SK-N-SH (cell line): ENCODE results near the gene SOBP. TPM values are rescaled to one million over a fixed set of nuclear protein-coding genes. Genes with fewer than 3 reads are reported as not detected.

Experiments
- CTCF ChIA-PET: fragments of 300-600, 350-600 bp; formaldehyde crosslinking; extraction: SDS; loops from one replicate; lab custom pipeline; 2021; lab: Yijun Ruan, JAX
- POLR2A ChIA-PET: fragments of 350-600 bp; sonication (Branson Sonifier 250); formaldehyde crosslinking; extraction: SDS; loops from one replicate; lab custom pipeline; 2020; ENCODE audit warnings: antibody characterized with exemption, inconsistent platforms; lab: Yijun Ruan, JAX
- DNase-seq: peaks from one replicate; pipeline ENCODE4 v3.0.0; 2012
- H2AFZ ChIP-seq: fragments of 200-600 bp; sonication (generic); 2 replicates; pipeline ENCODE4 v1.8.1; 2016; ENCODE audit warnings: antibody characterized with exemption, mild to moderate bottlenecking, low read depth
- H3F3A ChIP-seq: fragments of 200-600 bp; sonication (generic); replicated peaks from 2 replicates; pipeline ENCODE3; 2016; ENCODE audit warnings: antibody characterized with exemption, mild to moderate bottlenecking; ENCODE audit not compliant: insufficient read depth
- H3K27ac ChIP-seq, 2 experiments: fragments of 200-500 bp in 1 of 2; fragments of 200-600 bp in 1 of 2; sonication (Bioruptor generic) in 1 of 2; sonication (generic), shearing (Covaris generic) in 1 of 2; 2 replicates each; pipeline versions ENCODE4 v1.5.1 to v1.6.1; 2014 to 2016; ENCODE audit warnings: low read depth in 2 of 2, inconsistent platforms in 1 of 2, low read length in 1 of 2, mild to moderate bottlenecking in 1 of 2, mixed read lengths in 1 of 2
- H3K27me3 ChIP-seq: fragments of 200-600 bp; sonication (generic), shearing (Covaris generic); 2 replicates; pipeline ENCODE4 v1.6.1; 2016; ENCODE audit warnings: mixed run types; ENCODE audit not compliant: insufficient read depth
- H3K36me3 ChIP-seq, 2 experiments: fragments of 200-500 bp in 1 of 2; fragments of 200-600 bp in 1 of 2; sonication (Bioruptor generic) in 1 of 2; sonication (generic) in 1 of 2; replicated peaks in 1 of 2; 2 replicates each; pipeline versions ENCODE3 to v1.5.1; 2014 to 2016; ENCODE audit warnings: low read length in 1 of 2, mild to moderate bottlenecking in 1 of 2; ENCODE audit not compliant: insufficient read depth in 2 of 2, control insufficient read depth in 1 of 2
- H3K4me1 ChIP-seq, 2 experiments: fragments of 200-500 bp in 1 of 2; fragments of 200-600 bp in 1 of 2; sonication (Bioruptor generic) in 1 of 2; sonication (generic), shearing (Covaris generic) in 1 of 2; 2 replicates each; pipeline versions ENCODE4 v1.5.1 to v1.6.1; 2014 to 2016; ENCODE audit warnings: low read depth in 1 of 2, low read length in 1 of 2, mixed run types in 1 of 2; ENCODE audit not compliant: insufficient read depth in 2 of 2, control insufficient read depth in 1 of 2
- H3K4me2 ChIP-seq: fragments of 200-600 bp; sonication (generic), shearing (Covaris generic); 2 replicates; pipeline ENCODE4 v1.6.1; 2017; ENCODE audit warnings: mixed run types
- H3K4me3 ChIP-seq, 2 experiments: fragments of 200-500 bp in 1 of 2; fragments of 200-600 bp in 1 of 2; sonication (Bioruptor generic) in 1 of 2; sonication (generic), shearing (Covaris generic) in 1 of 2; 2 replicates each; pipeline versions ENCODE4 v1.5.1 to v1.8.1; 2014 to 2016; ENCODE audit warnings: low read depth in 2 of 2, inconsistent platforms in 1 of 2, low read length in 1 of 2, mild to moderate bottlenecking in 1 of 2, mixed read lengths in 1 of 2, moderate library complexity in 1 of 2
- H3K79me2 ChIP-seq: fragments of 200-600 bp; sonication (generic); 2 replicates; pipeline ENCODE4 v1.8.1; 2017; ENCODE audit warnings: mild to moderate bottlenecking; ENCODE audit not compliant: insufficient read depth
- H3K9ac ChIP-seq: fragments of 200-600 bp; sonication (generic); 2 replicates; pipeline ENCODE4 v1.6.1; 2017; ENCODE audit warnings: mixed run types
- H3K9me2 ChIP-seq: fragments of 200-600 bp; sonication (generic); 2 replicates; pipeline ENCODE4 v1.6.1; 2017; ENCODE audit warnings: mixed run types
- H3K9me3 ChIP-seq: fragments of 200-600 bp; sonication (generic); 2 replicates; pipeline ENCODE4 v1.6.1; 2017; ENCODE audit warnings: mixed run types, mild to moderate bottlenecking, moderate library complexity
- H4K20me1 ChIP-seq: fragments of 200-600 bp; sonication (generic); 2 replicates; pipeline ENCODE4 v1.6.1; 2017; ENCODE audit warnings: mild to moderate bottlenecking, mixed run types; ENCODE audit not compliant: insufficient read depth
- CHD2 ChIP-seq: fragments of 150-350 bp; IDR thresholded peaks from 2 replicates; pipeline ENCODE4 v1.6.1; 2018; ENCODE audit warnings: low read length; ENCODE audit not compliant: partially characterized antibody
- FOXJ3 ChIP-seq: sonication (generic); formaldehyde crosslinking; IDR thresholded peaks from 2 replicates; pipeline ENCODE4 v1.5.1; 2020; ENCODE audit warnings: mild to moderate bottlenecking, missing genetic modification reagents
- FOXM1 ChIP-seq: IDR thresholded peaks from 2 replicates; pipeline ENCODE4 v1.4.0; 2012; ENCODE audit warnings: low read depth, mild to moderate bottlenecking
- GABPA ChIP-seq: IDR thresholded peaks from 2 replicates; pipeline ENCODE4 v1.4.0; 2012; ENCODE audit warnings: low read depth, mild to moderate bottlenecking
- JUND ChIP-seq: IDR thresholded peaks from 2 replicates; pipeline ENCODE4 v1.4.0; 2012
- MXI1 ChIP-seq: IDR thresholded peaks from 2 replicates; pipeline ENCODE4 v1.6.1; 2012; ENCODE audit warnings: mild to moderate bottlenecking, low read depth, low read length, improper control_type of control experiment
- NRF1 ChIP-seq: IDR thresholded peaks from 2 replicates; pipeline ENCODE4 v1.6.1; 2012; ENCODE audit warnings: low read depth, mild to moderate bottlenecking, low read length
- PBX3 ChIP-seq: IDR thresholded peaks from 2 replicates; pipeline ENCODE4; 2012
- POLR2AphosphoS5 ChIP-seq: IDR thresholded peaks from 2 replicates; pipeline ENCODE4 v1.6.1; 2012; ENCODE audit warnings: low read depth, low read length
- RAD21 ChIP-seq: IDR thresholded peaks from 2 replicates; pipeline ENCODE4 v1.6.1; 2012; ENCODE audit warnings: mild to moderate bottlenecking, low read length
- RCOR1 ChIP-seq: fragments of 150-350 bp; IDR thresholded peaks from 2 replicates; pipeline ENCODE4 v1.6.1; 2017; ENCODE audit warnings: antibody characterized with exemption, low read length
- REST ChIP-seq: IDR thresholded peaks from 2 replicates; pipeline ENCODE4 v1.6.1; 2012; ENCODE audit warnings: mild to moderate bottlenecking, low read depth, low read length, moderate library complexity
- RFX5 ChIP-seq: IDR thresholded peaks from 2 replicates; pipeline ENCODE4 v1.6.1; 2012; ENCODE audit warnings: mild to moderate bottlenecking, improper control_type of control experiment, low read length
- RXRA ChIP-seq: IDR thresholded peaks from 2 replicates; pipeline ENCODE4 v1.4.0; 2012; ENCODE audit warnings: low read depth, mild to moderate bottlenecking, borderline replicate concordance
- TAF1 ChIP-seq: IDR thresholded peaks from 2 replicates; pipeline ENCODE4 v1.6.1; 2012; ENCODE audit warnings: low read depth, mild to moderate bottlenecking, low read length, moderate library complexity, borderline replicate concordance
- TCF12 ChIP-seq: IDR thresholded peaks from 2 replicates; pipeline ENCODE4 v1.4.0; 2012
- YY1 ChIP-seq: IDR thresholded peaks from 2 replicates; pipeline ENCODE4 v1.4.0; 2012; ENCODE audit warnings: low read depth, mild to moderate bottlenecking
- WGBS: methylation state at CpG from one replicate; pipeline ENCODE4 v1.1.6; 2017; ENCODE audit warnings: low lambda C conversion rate; 5-methylcytosine and 5-hydroxymethylcytosine counted together
- polyA plus RNA-seq, 3 experiments: library from polyadenylated mRNA; depleted of rRNA; stranded (reverse); fragments of >200 nt; gene quantifications; 2 replicates each; pipeline ENCODE4 v1.2.3, GENCODE V29; 2012

Gene SOBP
- polyA plus RNA-seq, 1 of the 3 experiments (the other 2 are of a cell fraction) = 0.61 TPM

- Histone ChIP-seq H3K9me2 (no peaks in the 10 kb centered on the region), H3K36me3 (no peaks in the 10 kb centered on the region), H3K9me3 (no peaks in the 10 kb centered on the region), H3K4me3 (no peak overlapping the region), H3K4me1 (peaks cover 0 to 62% of the 10 kb centered on the region in 2 experiments; a peak in 2 of 4 replicates), H3K27ac (peak overlapping the region in 1 of 2 experiments; percentile 39; a peak in 1 of 4 replicates), H3F3A (no peaks in the 10 kb centered on the region), H3K79me2 (no peaks in the 10 kb centered on the region), H4K20me1 (no peaks in the 10 kb centered on the region), H3K27me3 (no peaks in the 10 kb centered on the region), H3K9ac (no peak overlapping the region), H3K4me2 (no peak overlapping the region), H2AFZ (no peak overlapping the region)
- ChIA-PET CTCF (interaction anchor here (0.9 to 2.0 kb wide), 4 partner anchors 35 to 435 kb away, joined by 3 to 6 read pairs (median 3); no protein-coding TSS in a partner anchor), POLR2A (no interaction called here)
- TF ChIP-seq CHD2 (no peak), PBX3 (no peak), MXI1 (no peak), NRF1 (no peak), RXRA (no peak), RCOR1 (no peak), TCF12 (no peak), FOXJ3 (CRISPR knock-in tag) (no peak), POLR2AphosphoS5 (no peak), RFX5 (no peak), RAD21 (no peak), JUND (no peak)
- 57% methylated on average over 2 of the region's 2 CpGs for WGBS
- no peak for DNase-seq
Observed at GRCh38 chr6:107620732-107621131, 130.8 kb downstream of the SOBP start.

- Histone ChIP-seq H3K27ac (peak overlapping the region in 1 of 2 experiments; percentile 53; a peak in 2 of 4 replicates), H3K4me2 (no peak overlapping the region), H3K9ac (no peak overlapping the region), H3K9me3 (no peaks in the 10 kb centered on the region), H3K79me2 (no peaks in the 10 kb centered on the region), H2AFZ (no peak overlapping the region), H4K20me1 (no peaks in the 10 kb centered on the region), H3F3A (no peaks in the 10 kb centered on the region), H3K4me3 (no peak overlapping the region), H3K27me3 (no peaks in the 10 kb centered on the region), H3K4me1 (peaks cover 0 to 58% of the 10 kb centered on the region in 2 experiments; a peak in 2 of 4 replicates), H3K36me3 (no peaks in the 10 kb centered on the region), H3K9me2 (no peaks in the 10 kb centered on the region)
- TF ChIP-seq FOXM1 (no peak), REST (no peak), TAF1 (no peak), GABPA (no peak), YY1 (no peak), RAD21 (no peak)
- WGBS = 59% methylated on average over 6 of the region's 6 CpGs
- ChIA-PET POLR2A (no interaction called here), CTCF (interaction anchor here (0.6 to 2.0 kb wide), 4 partner anchors 35 to 436 kb away, joined by 3 to 6 read pairs (median 3); no protein-coding TSS in a partner anchor)
- no peak for DNase-seq
Observed at GRCh38 chr6:107621229-107621937, 131.5 kb downstream of the SOBP start.
